Measurements from ENCODE around the gene CCDC60.

The CCDC60 gene

GRCh38 chr12:119447126-119447525 is 112.6 kb downstream of the CCDC60 start:
- no peak for DNase-seq (ENCODE audit: low read depth)

- no peak for DNase-seq (ENCODE audit: low read depth)
Observed at GRCh38 chr12:119447618-119448017, 113.1 kb downstream of the CCDC60 start.

GRCh38 chr12:119448611-119449131 is 114.1 kb downstream of the CCDC60 start:
- no peak for DNase-seq (ENCODE audit: low read depth)

GRCh38 chr12:119450771-119451170 is 116.2 kb downstream of the CCDC60 start:
- DNase-seq (ENCODE audit: low read depth) = no peak

GRCh38 chr12:119456824-119457223 is 122.3 kb downstream of the CCDC60 start:
- no peak for DNase-seq (ENCODE audit: low read depth)

- no peak for DNase-seq (ENCODE audit: low read depth)
Observed at GRCh38 chr12:119457271-119457670, 122.7 kb downstream of the CCDC60 start.

GRCh38 chr12:119459481-119459880 is 125.0 kb downstream of the CCDC60 start:
- DNase-seq (ENCODE audit: low read depth) = no peak

- no peak for DNase-seq (ENCODE audit: low read depth)
Observed at GRCh38 chr12:119460876-119461275, 126.3 kb downstream of the CCDC60 start.

GRCh38 chr12:119461636-119462214 is 127.2 kb downstream of the CCDC60 start:
- no peak for DNase-seq (ENCODE audit: low read depth)

- DNase-seq (ENCODE audit: low read depth) = no peak
Observed at GRCh38 chr12:119463211-119463926, 128.8 kb downstream of the CCDC60 start.

- no peak for DNase-seq (ENCODE audit: low read depth)
Observed at GRCh38 chr12:119468296-119468695, 133.8 kb downstream of the CCDC60 start.

GRCh38 chr12:119475650-119476049 is 141.1 kb downstream of the CCDC60 start:
- no peak for DNase-seq (ENCODE audit: low read depth)

GRCh38 chr12:119476951-119477350 is 142.4 kb downstream of the CCDC60 start:
- DNase-seq (ENCODE audit: low read depth) = no peak

GRCh38 chr12:119479121-119479561 is 144.6 kb downstream of the CCDC60 start:
- no peak for DNase-seq (ENCODE audit: low read depth)

GRCh38 chr12:119480551-119480950 is 146.0 kb downstream of the CCDC60 start:
- DNase-seq (ENCODE audit: low read depth) = no peak

- DNase-seq (ENCODE audit: low read depth) = no peak
Observed at GRCh38 chr12:119486599-119487154, 152.1 kb downstream of the CCDC60 start.

- no peak for DNase-seq (ENCODE audit: low read depth)
Observed at GRCh38 chr12:119491814-119492213, 157.3 kb downstream of the CCDC60 start.

- no peak for DNase-seq (ENCODE audit: low read depth)
Observed at GRCh38 chr12:119500209-119500608, 165.7 kb downstream of the CCDC60 start.

GRCh38 chr12:119501052-119501451 is 166.5 kb downstream of the CCDC60 start:
- DNase-seq (ENCODE audit: low read depth) = no peak

GRCh38 chr12:119505001-119505400 is 170.5 kb downstream of the CCDC60 start:
- no peak for DNase-seq (ENCODE audit: low read depth)

GRCh38 chr12:119512772-119513497 is 178.4 kb downstream of the CCDC60 start:
- no peak for DNase-seq (ENCODE audit: low read depth)

- no peak for DNase-seq (ENCODE audit: low read depth)
Observed at GRCh38 chr12:119528241-119528640, 193.7 kb downstream of the CCDC60 start.

GRCh38 chr12:119540476-119540875 is 205.9 kb downstream of the CCDC60 start:
- no peak for DNase-seq (ENCODE audit: low read depth)

All from fibroblast of gingiva (primary cell).